ENCODE data around the gene ENO1. TPM values are rescaled to one million over a fixed set of nuclear protein-coding genes. Genes with fewer than 3 reads are reported as not detected.

The ENO1 gene
- total RNA-seq, 6 experiments from 2014 or later: 1,376 to 1,744 (median 1,709) TPM

DNA sequence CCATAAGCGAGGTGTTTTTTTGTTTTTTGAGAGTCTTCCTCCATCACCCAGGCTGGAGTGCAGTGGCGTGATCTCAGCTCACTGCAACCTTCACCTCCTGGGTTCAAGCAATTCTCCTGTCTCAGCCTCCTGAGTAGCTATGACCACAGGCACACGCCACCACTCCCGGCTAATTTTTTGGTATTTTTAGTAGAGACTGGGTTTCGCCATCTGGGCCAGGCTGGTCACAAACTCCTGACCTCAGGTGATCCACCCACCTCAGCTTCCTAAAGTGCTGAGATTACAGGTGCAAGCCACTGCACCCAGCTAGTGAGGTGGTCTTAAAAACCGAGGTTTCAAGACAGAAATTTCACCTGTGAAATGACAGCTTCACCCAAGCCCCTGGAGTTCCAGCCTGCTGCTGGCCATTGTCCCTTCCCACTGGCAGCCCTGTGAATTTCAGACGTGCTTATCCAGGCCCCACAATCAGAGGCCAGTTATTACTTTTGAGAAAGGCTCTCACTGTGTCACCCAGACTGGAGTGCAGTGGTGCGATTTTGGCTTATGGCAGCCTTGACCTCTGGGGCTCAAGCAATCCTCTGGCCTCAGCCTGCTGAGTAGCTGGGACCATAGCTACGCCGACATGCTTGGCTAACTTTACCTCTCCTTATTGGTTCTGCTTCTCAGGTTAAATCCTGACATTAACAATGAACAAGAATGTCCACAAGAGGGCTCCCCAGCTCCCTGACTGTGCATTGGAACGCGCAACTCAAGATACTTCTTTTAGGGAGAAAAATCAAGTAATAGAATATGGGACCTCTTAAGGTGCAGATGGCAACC lies 19.4 kb downstream of the ENO1 start:
- peaks cover 51% of the 10 kb centered on the region for H3K36me3 Mint-ChIP-seq (ENCODE audit: low read depth)

DNA sequence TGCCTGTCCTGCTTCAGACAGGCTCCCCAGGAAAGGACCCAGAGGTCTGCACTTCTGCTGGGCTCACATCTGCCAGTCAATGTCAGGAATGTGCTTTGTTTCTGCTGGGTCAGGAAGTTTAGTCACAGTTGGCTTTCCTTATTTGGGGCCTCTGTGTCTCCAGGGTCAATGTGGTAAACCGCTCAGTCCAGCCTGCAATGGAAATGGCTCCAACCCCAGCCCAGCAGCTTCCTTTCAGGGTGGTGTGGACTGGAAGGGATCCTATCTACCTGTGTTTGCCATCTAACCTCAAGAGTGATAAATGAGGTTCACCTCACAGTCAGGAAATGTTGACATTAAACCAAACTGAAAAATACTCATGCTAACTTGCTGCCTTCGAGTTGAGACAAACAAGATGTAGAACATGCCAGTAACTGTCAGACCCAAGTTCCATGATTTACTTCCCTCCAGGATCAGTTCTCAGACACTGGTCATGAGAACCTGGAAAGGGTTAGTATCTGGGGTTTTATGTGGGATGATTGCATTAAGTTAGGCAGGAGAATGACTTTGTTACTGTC lies 20.3 kb downstream of the ENO1 start:
- peaks cover 50% of the 10 kb centered on the region for H3K4me1 Mint-ChIP-seq (ENCODE audit: low read depth)
- H3K9me3 Mint-ChIP-seq: no peaks in the 10 kb centered on the region
- peaks cover 1% of the 10 kb centered on the region for H3K27me3 Mint-ChIP-seq (ENCODE audit: insufficient read depth)
- DNase-seq: peak; percentile 87
- peaks cover 45% of the 10 kb centered on the region for H3K36me3 Mint-ChIP-seq (ENCODE audit: low read depth)
- peak overlapping the region; percentile 78 for H3K27ac Mint-ChIP-seq
- TF ChIP-seq CTCF (IDR thresholded peaks at IDR 0.05): no peak
- H3K4me3 Mint-ChIP-seq: peak overlapping the region; percentile 2; the same call in 1 of the 2 replicates

More for the DNA sequence above, 19.4 kb downstream of the ENO1 start:
- Mint-ChIP-seq H3K4me3 (peak overlapping the region; percentile 59), H3K27ac (peak overlapping the region; percentile 78), H3K9me3 (no peaks in the 10 kb centered on the region), H3K27me3 (ENCODE audit: insufficient read depth) (peaks cover 2% of the 10 kb centered on the region), H3K4me1 (ENCODE audit: low read depth) (peaks cover 55% of the 10 kb centered on the region)
- DNase-seq: peak; percentile 66
- TF ChIP-seq CTCF (IDR thresholded peaks at IDR 0.05): peak; percentile 84

GRCh38 chr1:8856689-8857412 lies 21.6 kb downstream of the ENO1 start:
- DNase-seq: no peak
- Mint-ChIP-seq H3K4me1 (ENCODE audit: low read depth) (peaks cover 39% of the 10 kb centered on the region), H3K27ac (no peak overlapping the region), H3K9me3 (no peaks in the 10 kb centered on the region), H3K27me3 (ENCODE audit: insufficient read depth) (no peaks in the 10 kb centered on the region; the same call in 1 of the 2 replicates), H3K4me3 (no peak overlapping the region), H3K36me3 (ENCODE audit: low read depth) (peaks cover 38% of the 10 kb centered on the region)
- TF ChIP-seq CTCF (IDR thresholded peaks at IDR 0.05): no peak

GRCh38 chr1:8854240-8854639 lies 24.2 kb downstream of the ENO1 start:
- peaks cover 20% of the 10 kb centered on the region for H3K4me1 Mint-ChIP-seq (ENCODE audit: low read depth)
- no peak overlapping the region for H3K27ac Mint-ChIP-seq
- H3K4me3 Mint-ChIP-seq: no peak overlapping the region
- no peaks in the 10 kb centered on the region for H3K9me3 Mint-ChIP-seq
- peaks cover 19% of the 10 kb centered on the region for H3K36me3 Mint-ChIP-seq (ENCODE audit: low read depth)
- TF ChIP-seq CTCF (IDR thresholded peaks at IDR 0.05): no peak
- no peak for DNase-seq
- H3K27me3 Mint-ChIP-seq (ENCODE audit: insufficient read depth): peaks cover 3% of the 10 kb centered on the region; the same call in 1 of the 2 replicates

DNA sequence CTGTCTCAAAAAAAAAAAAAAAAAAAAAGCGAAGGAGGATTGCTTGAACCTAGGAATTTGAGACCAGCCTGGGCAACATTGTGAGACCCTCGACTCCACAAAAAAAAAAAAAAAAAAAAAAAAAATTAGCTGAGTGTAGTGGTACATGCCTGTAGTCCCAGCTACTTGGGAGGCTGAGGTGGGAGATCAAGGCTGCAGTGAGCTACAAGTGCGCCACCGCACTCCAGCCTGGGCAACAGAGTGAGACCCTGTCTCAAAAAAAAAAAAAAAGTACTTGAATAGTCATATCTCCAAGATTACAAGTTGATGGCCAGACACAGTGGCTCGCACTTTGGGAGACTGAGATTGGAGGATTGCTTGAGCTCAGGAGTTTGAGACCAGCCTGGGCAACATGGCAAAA lies 27.4 kb downstream of the ENO1 start:
- no peak overlapping the region for H3K4me3 Mint-ChIP-seq
- H3K9me3 Mint-ChIP-seq: no peaks in the 10 kb centered on the region
- H3K27ac Mint-ChIP-seq: no peak overlapping the region
- H3K27me3 Mint-ChIP-seq (ENCODE audit: insufficient read depth): peaks cover 5% of the 10 kb centered on the region; the same call in 1 of the 2 replicates
- DNase-seq: no peak
- H3K36me3 Mint-ChIP-seq (ENCODE audit: low read depth): peaks cover 2% of the 10 kb centered on the region; the same call in 1 of the 2 replicates
- no peak for TF ChIP-seq CTCF (IDR thresholded peaks at IDR 0.05)
- peaks cover 4% of the 10 kb centered on the region; the same call in 1 of the 2 replicates for H3K4me1 Mint-ChIP-seq (ENCODE audit: low read depth)

Data from HFFc6 (cell line).